Effector memory CD4-positive, alpha-beta T cell (primary cell): ENCODE measurements around the gene CACNA1D.

Experiments
- DNase-seq, 3 donors: peaks; one replicate each; pipeline ENCODE4 v3.0.0-alpha.2; 2020
- H3K27ac ChIP-seq: 2 replicates; pipeline ENCODE4 v1.7.0; 2013; ENCODE audit warnings: mild to moderate bottlenecking, low read length, moderate library complexity; ENCODE audit not compliant: insufficient read depth, poor library complexity, severe bottlenecking
- H3K27me3 ChIP-seq: replicated peaks from 2 replicates; pipeline ENCODE4 v1.7.0; 2013; ENCODE audit warnings: mild to moderate bottlenecking, low read length; ENCODE audit not compliant: insufficient read depth, control insufficient read depth, poor library complexity, severe bottlenecking
- H3K36me3 ChIP-seq: 2 replicates; pipeline ENCODE4 v1.7.0; 2013; ENCODE audit warnings: mild to moderate bottlenecking, low read length, moderate library complexity; ENCODE audit not compliant: control insufficient read depth, insufficient read depth
- H3K4me1 ChIP-seq: 2 replicates; pipeline ENCODE4 v1.7.0; 2013; ENCODE audit warnings: low read length, mild to moderate bottlenecking; ENCODE audit not compliant: control insufficient read depth, insufficient read depth, poor library complexity, severe bottlenecking
- H3K4me3 ChIP-seq: 2 replicates; pipeline ENCODE4 v1.7.0; 2013; ENCODE audit warnings: low read length, low read depth, mild to moderate bottlenecking; ENCODE audit not compliant: insufficient read depth, poor library complexity, severe bottlenecking
- H3K9me3 ChIP-seq: 2 replicates; pipeline ENCODE4 v1.7.0; 2013; ENCODE audit warnings: mild to moderate bottlenecking, low read length, moderate library complexity; ENCODE audit not compliant: control insufficient read depth

CACNA1D gene

DNA sequence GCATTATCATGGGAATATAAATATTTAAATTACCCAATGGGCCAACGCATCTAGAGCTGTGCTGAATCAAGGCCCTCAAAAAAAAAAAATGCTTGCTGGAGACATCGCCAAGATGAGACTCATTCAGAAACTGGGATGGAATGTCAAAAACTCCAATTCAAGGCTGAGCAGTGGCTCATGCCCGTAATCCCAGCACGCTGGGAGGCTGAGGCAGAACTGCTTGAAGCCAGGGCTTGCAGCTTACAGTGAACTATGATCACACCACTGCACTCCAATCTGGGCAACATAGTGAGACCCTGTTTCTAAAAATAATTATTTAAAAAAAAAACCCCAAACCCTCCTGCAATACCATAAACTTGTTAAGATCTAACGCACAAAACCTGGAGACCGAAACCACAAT, 3.1 kb upstream of the CACNA1D start:
- no peaks in the 10 kb centered on the region for H3K36me3 ChIP-seq
- no peak for DNase-seq
- H3K4me3 ChIP-seq = no peak overlapping the region
- no peaks in the 10 kb centered on the region for H3K9me3 ChIP-seq
- peaks cover 13% of the 10 kb centered on the region for H3K4me1 ChIP-seq
- peaks cover 14% of the 10 kb centered on the region for H3K27me3 ChIP-seq
- no peak overlapping the region for H3K27ac ChIP-seq

DNA sequence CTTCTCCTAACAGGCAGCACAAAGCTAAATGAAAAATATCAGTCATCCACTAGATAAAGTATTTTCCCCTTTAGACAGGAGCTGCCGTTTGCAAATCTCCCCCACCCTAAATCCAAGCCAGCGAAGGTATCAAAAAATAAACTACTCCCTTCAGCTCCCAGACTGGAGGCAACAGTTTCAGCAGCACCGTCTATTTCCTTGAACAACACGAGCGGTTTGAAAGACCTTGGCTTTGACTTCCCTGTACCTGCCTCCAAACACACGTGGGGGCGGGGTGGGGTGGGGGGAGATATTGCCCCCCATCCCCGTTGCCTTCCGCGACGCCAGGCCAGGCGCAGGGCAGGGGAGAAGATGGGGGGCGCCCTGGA, 832 bp upstream of the CACNA1D start:
- Histone ChIP-seq H3K27me3 (peaks cover 18% of the 10 kb centered on the region), H3K9me3 (no peaks in the 10 kb centered on the region), H3K27ac (no peak overlapping the region), H3K4me3 (no peak overlapping the region), H3K36me3 (no peaks in the 10 kb centered on the region), H3K4me1 (peaks cover 13% of the 10 kb centered on the region)
- DNase-seq = no peak

DNA sequence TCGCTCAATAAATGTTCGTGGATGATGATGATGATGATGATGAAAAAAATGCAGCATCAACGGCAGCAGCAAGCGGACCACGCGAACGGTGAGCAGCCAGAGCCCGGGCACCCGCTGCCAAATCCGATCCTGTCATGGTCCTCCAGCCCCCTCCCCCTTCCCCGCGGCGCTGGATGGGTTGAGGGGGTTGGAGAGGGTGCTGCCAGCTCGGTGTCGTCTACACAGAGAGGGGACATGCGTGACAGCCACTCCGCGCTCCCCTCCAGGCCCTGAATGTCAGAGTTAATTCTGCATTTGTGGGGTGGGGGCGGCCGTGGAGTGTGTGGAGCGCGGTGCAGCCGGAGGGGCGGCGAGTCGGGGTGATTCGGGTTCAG, 722 bp downstream of the CACNA1D start:
- DNase-seq = no peak
- H3K27ac ChIP-seq = no peak overlapping the region
- peaks cover 18% of the 10 kb centered on the region for H3K27me3 ChIP-seq
- H3K9me3 ChIP-seq = no peaks in the 10 kb centered on the region
- H3K4me3 ChIP-seq = no peak overlapping the region
- H3K36me3 ChIP-seq = no peaks in the 10 kb centered on the region
- H3K4me1 ChIP-seq = peaks cover 13% of the 10 kb centered on the region

DNA sequence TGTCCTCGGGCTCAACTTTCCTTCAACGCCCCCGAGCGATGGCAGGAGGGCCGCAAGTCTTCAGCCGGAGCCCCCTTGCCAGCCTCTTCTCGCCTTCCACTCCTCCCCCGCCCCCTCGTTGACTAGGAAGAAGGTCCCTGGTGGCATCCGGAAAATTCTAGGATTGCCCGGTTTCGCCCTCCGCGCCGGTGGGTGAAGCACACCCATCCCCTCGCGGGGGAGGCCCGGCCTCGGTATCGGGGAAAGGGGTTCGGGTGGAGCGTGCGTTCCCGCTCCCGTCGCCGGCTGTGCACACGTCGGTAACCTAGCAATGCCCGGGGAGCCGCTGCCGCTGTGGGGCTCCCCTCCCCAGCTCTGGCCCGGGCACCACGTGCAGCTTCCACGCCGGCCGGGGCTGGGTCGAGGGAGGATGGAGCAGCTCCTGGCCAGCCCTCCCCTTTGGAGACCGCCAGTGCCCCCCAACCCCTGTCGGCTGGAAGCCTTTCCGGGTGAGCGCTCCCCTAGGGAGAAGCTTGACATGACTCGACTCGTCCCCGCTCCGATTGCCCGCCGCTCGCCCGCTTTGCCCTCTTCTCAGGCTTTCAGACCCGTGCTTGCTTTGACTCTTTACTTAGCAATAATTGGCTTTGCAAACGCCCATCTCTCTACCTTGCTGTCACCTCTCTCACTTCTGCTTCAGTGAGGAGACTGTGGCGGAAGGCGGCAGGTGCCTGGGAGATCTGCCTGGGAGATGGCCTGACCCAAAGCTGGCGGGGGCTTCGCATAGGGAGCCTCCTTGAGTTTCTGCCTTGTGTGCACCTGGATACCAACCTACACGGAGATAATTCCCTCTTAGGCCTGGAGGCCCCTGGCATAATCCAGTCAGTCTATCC, 1.3 kb downstream of the CACNA1D start:
- no peaks in the 10 kb centered on the region for H3K9me3 ChIP-seq
- DNase-seq = no peak
- no peak overlapping the region for H3K27ac ChIP-seq
- H3K36me3 ChIP-seq = no peaks in the 10 kb centered on the region
- peaks cover 13% of the 10 kb centered on the region for H3K4me1 ChIP-seq
- no peak overlapping the region for H3K4me3 ChIP-seq
- H3K27me3 ChIP-seq = peaks cover 18% of the 10 kb centered on the region

DNA sequence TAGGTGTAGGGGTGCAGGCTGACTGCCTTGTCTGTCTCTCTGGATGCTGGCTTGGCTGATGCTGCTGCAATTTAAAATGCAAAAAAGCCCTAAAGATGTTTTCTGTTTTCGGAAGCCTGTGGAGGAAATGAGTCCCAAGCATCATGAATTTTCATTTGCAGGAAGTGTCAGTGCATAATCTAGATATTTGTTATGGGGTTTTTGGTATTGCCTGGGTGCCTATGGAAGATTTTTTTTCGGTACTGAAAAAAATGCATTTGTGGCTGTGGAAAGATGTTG, 1.9 kb downstream of the CACNA1D start:
- Histone ChIP-seq H3K36me3 (no peaks in the 10 kb centered on the region), H3K27ac (no peak overlapping the region), H3K4me3 (no peak overlapping the region), H3K27me3 (peaks cover 18% of the 10 kb centered on the region), H3K4me1 (peaks cover 13% of the 10 kb centered on the region), H3K9me3 (no peaks in the 10 kb centered on the region)
- DNase-seq = no peak

DNA sequence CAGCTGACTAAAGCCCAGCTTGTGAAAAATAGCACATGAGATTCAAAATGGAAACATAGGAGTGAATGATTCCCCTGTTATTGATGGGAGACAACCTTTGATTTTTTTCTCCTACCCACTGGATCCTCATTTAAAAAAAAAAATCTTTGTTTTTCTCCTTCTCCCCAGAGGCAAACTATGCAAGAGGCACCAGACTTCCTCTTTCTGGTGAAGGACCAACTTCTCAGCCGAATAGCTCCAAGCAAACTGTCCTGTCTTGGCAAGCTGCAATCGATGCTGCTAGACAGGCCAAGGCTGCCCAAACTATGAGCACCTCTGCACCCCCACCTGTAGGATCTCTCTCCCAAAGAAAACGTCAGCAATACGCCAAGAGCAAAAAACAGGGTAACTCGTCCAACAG, 2.6 kb downstream of the CACNA1D start:
- Histone ChIP-seq H3K27me3 (peaks cover 18% of the 10 kb centered on the region), H3K9me3 (no peaks in the 10 kb centered on the region), H3K4me3 (no peak overlapping the region), H3K36me3 (no peaks in the 10 kb centered on the region), H3K4me1 (peaks cover 13% of the 10 kb centered on the region), H3K27ac (no peak overlapping the region)
- DNase-seq = no peak

DNA sequence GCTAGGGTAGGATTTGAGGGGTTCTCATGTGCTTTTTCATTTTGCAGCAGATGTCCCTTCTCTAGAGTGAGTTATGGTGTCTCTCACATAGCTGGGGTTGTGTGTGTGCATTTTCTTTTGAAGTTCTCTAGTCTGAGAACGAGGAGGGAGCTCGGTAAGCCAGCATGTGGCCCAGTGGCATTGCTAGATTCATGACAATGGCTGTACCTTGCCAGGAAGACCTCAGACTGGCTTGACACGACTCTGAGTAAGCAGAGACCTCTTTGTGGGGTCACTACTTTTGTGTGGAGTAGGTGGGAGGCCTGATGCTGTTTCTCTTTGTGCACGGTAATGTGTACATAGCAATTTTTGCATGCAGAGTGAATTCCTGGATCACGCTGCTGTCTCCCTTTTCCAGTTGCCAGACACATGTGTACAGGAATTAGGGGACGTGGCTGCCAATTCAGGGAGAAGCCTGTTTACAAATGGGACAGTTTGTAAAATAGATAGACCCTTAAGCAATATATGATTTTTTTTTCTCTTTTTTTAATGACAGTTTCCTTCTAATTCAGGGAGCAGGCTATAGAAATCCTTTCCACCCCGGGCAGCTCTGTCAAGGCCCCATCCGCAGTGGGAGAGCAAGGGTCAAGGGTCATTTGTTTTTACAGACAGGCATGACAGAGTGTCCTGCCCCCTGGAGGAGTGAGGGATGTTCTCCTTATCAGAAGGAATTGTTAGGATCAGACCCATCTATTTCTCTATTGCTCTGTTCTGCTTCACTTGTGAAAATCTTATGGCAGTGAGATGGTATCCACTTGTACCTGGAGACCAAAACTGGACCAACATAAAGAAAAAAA, 4.6 kb downstream of the CACNA1D start:
- no peak overlapping the region for H3K4me3 ChIP-seq
- H3K27me3 ChIP-seq = peaks cover 18% of the 10 kb centered on the region
- peaks cover 10% of the 10 kb centered on the region for H3K4me1 ChIP-seq
- no peak overlapping the region for H3K27ac ChIP-seq
- DNase-seq = no peak
- H3K9me3 ChIP-seq = no peaks in the 10 kb centered on the region
- no peaks in the 10 kb centered on the region for H3K36me3 ChIP-seq

DNA sequence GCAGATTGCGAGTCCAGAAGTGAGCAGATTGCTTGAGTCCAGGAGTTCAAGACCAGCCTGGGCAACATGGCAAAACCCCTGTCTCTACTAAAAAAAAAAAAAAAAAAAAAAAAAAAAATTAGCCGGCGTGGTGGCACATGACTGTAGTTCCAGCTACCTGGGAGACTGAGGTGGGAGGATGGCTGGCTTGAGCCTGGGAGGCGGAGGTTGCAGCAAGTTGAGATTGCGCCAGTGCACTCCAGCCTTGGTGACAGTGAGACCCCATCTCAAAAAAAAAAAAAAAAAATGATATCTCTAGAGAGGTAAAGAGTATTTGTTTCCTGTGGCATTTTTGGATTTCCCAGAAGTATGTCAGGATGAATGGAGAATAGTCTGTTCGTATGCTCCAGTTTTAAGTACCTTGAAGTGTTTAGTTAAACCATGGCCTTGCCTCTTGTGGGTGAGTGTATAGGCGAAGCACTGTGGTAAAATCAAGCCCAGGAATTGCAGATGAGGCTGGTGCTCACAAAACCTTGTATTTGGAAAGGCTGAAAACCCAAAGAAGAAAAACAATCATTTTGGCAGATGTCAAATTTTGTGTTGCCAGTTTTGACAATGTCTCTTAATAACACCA, 5.9 kb downstream of the CACNA1D start:
- H3K9me3 ChIP-seq = no peaks in the 10 kb centered on the region
- no peak for DNase-seq
- H3K36me3 ChIP-seq = no peaks in the 10 kb centered on the region
- H3K27me3 ChIP-seq = peaks cover 14% of the 10 kb centered on the region
- H3K4me1 ChIP-seq = peaks cover 4% of the 10 kb centered on the region
- no peak overlapping the region for H3K4me3 ChIP-seq
- no peak overlapping the region for H3K27ac ChIP-seq

DNA sequence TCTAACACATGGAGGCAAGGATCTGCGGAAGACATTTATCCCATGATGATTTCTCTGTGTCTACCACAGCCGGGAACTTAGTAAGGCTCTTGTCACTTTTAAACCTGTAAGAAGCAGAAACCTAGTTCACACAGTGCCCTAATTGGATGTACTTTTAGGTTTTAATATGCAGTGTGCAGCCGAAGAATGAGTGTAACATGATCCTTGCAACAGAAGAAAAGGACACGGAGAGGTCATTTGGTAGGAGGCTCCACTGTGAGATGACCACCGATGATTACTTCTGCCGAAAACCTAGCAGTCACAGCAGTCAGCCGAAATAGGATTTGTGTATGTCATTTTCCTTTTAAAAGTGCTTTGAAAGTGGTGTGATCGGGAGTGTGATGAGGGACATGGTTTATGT, 6.8 kb downstream of the CACNA1D start:
- peaks cover 5% of the 10 kb centered on the region for H3K27me3 ChIP-seq

DNA sequence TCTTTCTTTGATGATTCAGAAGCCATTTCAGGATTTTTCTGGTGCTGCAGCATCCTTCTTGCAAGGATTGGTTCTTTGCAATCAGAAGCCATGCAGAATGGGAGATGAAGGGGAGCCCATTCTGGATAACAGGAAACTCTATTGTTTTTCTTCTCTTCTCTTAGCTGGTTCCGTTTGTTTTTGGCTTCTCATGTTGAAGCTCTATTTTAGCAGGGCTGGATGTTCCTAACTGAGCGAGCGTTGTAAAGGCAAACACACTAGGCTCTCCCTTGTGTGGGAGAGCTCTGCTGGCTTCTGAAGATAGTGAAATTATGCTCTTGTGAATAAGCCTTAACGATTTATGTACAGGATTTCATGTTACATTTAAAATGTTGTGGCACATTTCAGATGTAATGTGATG, 8.3 kb downstream of the CACNA1D start:
- no peaks in the 10 kb centered on the region for H3K36me3 ChIP-seq
- H3K4me1 ChIP-seq = no peaks in the 10 kb centered on the region
- no peak for DNase-seq
- no peak overlapping the region for H3K4me3 ChIP-seq
- no peaks in the 10 kb centered on the region for H3K27me3 ChIP-seq
- H3K27ac ChIP-seq = no peak overlapping the region
- no peaks in the 10 kb centered on the region for H3K9me3 ChIP-seq

More for the DNA sequence above, 6.8 kb downstream of the CACNA1D start:
- Histone ChIP-seq H3K27ac (no peak overlapping the region), H3K4me1 (no peaks in the 10 kb centered on the region), H3K4me3 (no peak overlapping the region), H3K9me3 (no peaks in the 10 kb centered on the region), H3K36me3 (no peaks in the 10 kb centered on the region)
- no peak for DNase-seq
